HL-60/S4 treated with retinoic acid at 250 ng/mL for 4 days and 3 days (cell line): ENCODE measurements around the gene ALPL.

Source experiments
- in situ Hi-C: fragments of 300-500 bp; cut with MboI; formaldehyde crosslinking; loops from 2 replicates; pipeline ENCODE4 v1.7.0; 2022; ENCODE audit warnings: low sequenced_read_pairs

Gene ALPL

DNA sequence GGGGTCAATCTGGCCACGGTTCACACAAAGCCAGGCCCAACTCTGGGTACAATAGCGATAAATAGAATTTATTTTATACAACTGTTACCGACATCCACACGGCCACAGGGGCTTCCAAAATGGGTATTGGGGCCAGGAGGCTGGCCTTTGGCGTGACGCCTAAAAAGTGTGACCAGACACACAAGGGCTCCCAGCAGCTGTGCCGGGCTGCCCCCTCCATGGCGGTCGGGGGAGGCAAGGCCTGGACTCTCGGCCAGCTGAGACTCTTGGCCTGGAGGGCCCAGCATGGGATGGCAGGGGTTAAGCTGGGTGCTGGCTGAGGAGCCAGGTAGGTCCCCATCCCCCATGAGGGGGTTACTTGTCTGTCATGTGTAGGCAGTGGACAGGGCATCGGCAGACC, 87.0 kb downstream of the ALPL start:
- in situ Hi-C loops = no loop called here

GRCh38 chr1:21596628-21597027, 87.4 kb downstream of the ALPL start:
- in situ Hi-C loops = no loop called here

DNA sequence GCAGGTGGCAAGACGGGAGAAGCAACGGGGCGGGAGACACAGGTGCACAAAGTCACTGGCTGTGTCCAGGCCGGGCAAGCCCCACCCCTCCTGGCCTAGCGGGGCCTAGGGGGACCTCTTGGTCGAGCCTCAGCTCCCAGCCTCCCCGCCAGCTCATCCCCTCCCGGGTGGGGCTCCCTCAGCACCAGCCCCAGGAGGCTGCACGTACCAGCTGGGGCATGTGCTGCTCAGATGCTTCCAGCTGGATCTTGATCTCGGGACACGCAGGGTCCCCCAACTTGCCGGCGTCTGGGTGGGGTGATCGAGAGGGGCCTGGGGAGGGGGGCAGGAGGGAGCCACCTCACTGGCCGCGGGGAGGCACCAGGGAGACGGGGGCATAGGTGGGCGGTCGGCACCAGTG, 88.5 kb downstream of the ALPL start:
- in situ Hi-C loops = no loop called here

DNA sequence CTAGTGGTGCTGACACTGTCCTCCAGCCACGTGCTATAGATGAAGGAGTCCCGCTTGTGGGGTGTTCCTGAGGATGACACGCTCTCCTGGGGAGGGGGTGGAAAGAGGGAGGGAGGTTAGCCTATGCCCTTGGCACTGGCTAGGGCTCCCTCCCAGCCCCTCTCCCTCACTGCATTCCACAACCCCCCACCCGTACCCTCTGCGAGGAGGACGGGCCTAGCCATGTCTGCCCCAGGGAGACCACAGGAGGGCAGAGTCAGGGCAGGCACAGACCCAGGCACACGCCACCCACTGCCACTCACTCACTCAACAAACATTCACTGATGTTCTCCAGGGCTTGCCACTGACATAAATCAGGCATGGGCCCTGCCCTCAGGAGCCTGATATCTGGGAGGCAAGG, 89.2 kb downstream of the ALPL start:
- in situ Hi-C loops = no loop called here

DNA sequence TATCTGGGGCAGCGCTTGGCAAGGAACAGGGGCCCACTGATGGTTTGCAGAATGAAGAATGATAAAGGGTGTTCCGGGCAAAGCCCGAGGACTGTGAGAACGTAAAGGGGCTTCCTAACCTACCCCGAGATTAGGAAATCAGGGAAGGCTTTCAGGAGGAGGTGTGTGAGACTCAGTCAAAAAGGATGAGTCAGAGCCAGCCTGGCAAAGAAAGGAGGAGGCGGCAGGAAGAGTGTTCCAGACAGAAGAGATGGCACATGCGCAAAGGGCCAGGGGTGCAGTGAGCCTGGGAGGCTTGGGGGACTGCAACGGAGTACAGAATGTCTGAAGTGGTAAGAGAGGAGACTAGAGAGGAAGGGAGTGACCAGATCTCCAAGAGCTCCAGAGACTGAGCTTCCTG, 89.7 kb downstream of the ALPL start:
- in situ Hi-C loops = no loop called here

- in situ Hi-C loops = no loop called here
These were observed 90.2 kb downstream of the ALPL start for GRCh38 chr1:21599402-21599801.

GRCh38 chr1:21601278-21602048, 92.2 kb downstream of the ALPL start:
- in situ Hi-C loops = no loop called here

DNA sequence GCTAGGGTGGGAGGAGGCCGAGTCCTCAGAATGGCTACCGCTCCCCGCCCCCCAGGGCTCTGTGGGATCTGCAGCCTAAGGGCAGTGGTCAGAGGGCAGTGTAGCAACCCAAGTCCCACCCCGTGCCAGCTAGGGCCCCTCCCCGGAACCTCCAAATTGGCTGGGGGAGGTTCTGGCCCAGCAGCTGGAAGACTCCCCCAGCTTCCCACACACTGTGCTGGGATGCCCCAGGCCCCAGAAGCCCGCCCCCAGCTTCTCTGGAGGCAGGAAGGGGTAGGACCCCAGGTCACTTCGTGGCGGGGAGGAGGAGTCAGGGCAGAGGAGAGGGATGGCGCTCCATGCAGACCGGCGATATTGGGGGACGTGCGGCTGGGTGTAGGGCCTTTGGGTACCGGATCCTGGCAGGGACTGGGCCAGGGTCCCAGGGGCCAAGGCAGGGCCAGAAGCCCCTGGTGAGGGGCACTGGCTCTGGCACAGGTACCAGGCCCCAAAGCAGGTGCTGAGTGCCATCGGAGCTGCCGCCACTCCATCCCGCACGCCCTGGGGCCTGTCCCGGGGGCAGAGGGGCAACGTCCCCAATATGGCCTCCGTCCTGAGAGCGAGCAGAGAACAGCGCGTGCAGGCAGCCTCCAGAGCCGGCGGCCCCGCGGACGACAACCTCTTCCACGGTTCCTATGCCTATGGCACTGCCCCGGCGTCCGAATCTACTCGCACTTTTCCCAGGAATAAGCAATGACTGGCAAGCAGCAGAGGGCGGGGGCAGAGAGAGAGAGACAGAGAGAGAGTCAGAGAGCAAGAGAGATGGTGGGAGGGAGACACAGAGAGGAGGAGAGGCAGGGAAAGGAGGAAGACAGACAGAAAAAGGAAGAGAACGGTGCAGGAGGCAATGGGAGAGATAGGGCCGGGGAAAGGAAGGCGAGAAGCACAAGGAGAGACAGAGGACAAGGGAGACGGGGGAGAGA, 94.2 kb downstream of the ALPL start:
- in situ Hi-C loops = no loop called here

- in situ Hi-C loops = no loop called here
These were observed 95.2 kb downstream of the ALPL start for GRCh38 chr1:21604208-21604957.

GRCh38 chr1:21605012-21605715, 95.9 kb downstream of the ALPL start:
- in situ Hi-C loops = no loop called here

GRCh38 chr1:21605964-21606705, 96.9 kb downstream of the ALPL start:
- in situ Hi-C loops = no loop called here

GRCh38 chr1:21607549-21608529, 98.6 kb downstream of the ALPL start:
- in situ Hi-C loops = no loop called here

GRCh38 chr1:21608798-21609197, 99.6 kb downstream of the ALPL start:
- in situ Hi-C loops = no loop called here

GRCh38 chr1:21610027-21610426, 100.8 kb downstream of the ALPL start:
- in situ Hi-C loops = no loop called here

DNA sequence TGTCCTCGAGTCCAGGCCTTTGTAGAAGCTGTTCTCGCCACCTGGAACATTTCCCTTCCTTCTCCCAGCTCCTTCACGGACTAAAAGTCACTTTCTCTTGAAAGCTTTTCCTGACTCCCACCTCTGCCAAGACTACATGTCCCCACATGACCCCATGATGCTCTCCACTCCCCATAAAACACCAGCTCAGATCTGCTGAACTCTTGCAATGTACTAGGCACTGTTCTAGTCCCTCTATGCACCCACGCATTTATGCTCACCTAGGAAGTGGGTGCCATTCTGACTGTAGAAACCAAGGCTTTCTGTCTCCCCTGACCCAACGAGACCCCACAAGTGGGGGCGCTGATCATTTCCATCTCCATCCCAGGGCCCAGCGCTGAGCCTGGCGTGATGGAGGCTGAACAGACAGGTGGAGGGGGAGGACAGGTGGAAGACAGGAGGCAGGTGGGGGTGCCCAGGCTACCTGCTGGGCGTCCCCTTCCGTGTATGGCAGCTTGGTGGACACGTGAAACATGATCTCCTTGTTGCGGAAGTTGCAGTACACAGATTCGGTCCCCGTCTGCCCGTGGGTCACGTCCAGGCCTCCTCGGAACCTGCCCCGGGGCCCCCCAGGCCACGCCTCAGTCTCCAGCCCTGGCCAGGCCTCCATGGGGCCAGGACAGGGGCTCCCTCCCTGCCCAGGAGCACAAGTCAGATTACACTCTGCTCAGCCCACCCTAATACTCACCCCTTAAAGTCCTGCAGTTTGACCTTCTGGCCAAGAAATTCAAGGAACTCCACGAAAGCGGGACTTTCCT, 102.0 kb downstream of the ALPL start:
- in situ Hi-C loops = no loop called here

DNA sequence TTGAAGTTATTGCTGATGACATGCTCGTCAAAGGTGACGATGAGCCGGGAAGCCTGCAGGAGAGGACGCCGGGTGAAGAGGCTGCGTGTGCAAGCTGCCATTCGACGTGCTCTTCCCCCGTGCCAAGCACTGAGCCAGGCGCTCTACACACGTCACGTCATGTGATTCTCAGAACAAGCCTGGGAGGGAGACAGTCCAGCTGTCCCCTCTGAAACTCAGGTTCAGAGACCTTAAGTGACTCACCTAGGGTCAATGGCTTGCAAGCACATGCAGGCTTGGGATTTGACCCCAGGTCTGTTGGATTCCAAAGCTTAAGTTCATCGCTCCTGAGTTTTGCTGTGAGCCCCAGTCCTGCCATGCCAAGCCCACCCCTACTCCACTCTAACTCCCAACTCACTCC, 102.8 kb downstream of the ALPL start:
- in situ Hi-C loops = no loop called here

GRCh38 chr1:21613072-21613867, 104.0 kb downstream of the ALPL start:
- in situ Hi-C loops = no loop called here
